SHP77 treated with DMSO at 0.1 percent for 48 hours (cell line): ENCODE measurements around the gene BLM.

Experiments
- DNase-seq: peaks from one replicate; lab custom pipeline; 2025; lab: John Stamatoyannopoulos, UW

The BLM gene

GRCh38 chr15:90691982-90692773 is 25.0 kb upstream of the BLM start:
- no peak for DNase-seq

- DNase-seq: no peak
Observed at GRCh38 chr15:90694987-90695386, 22.2 kb upstream of the BLM start.

GRCh38 chr15:90697175-90697574 is 20.0 kb upstream of the BLM start:
- no peak for DNase-seq

- no peak for DNase-seq
Observed at GRCh38 chr15:90698629-90699028, 18.5 kb upstream of the BLM start.

GRCh38 chr15:90701048-90701447 is 16.1 kb upstream of the BLM start:
- DNase-seq: no peak

GRCh38 chr15:90701880-90702630 is 15.1 kb upstream of the BLM start:
- no peak for DNase-seq

GRCh38 chr15:90703455-90703854 is 13.7 kb upstream of the BLM start:
- DNase-seq: no peak

GRCh38 chr15:90705212-90705611 is 11.9 kb upstream of the BLM start:
- DNase-seq: no peak

GRCh38 chr15:90706394-90707327 is 10.5 kb upstream of the BLM start:
- DNase-seq: no peak

GRCh38 chr15:90707489-90707888 is 9.7 kb upstream of the BLM start:
- no peak for DNase-seq

GRCh38 chr15:90708516-90708915 is 8.6 kb upstream of the BLM start:
- no peak for DNase-seq

GRCh38 chr15:90709278-90709677 is 7.9 kb upstream of the BLM start:
- no peak for DNase-seq

GRCh38 chr15:90710436-90711027 is 6.6 kb upstream of the BLM start:
- DNase-seq: no peak

GRCh38 chr15:90711418-90711824 is 5.7 kb upstream of the BLM start:
- no peak for DNase-seq

GRCh38 chr15:90711842-90712241 is 5.3 kb upstream of the BLM start:
- DNase-seq: no peak

GRCh38 chr15:90713081-90713480 is 4.1 kb upstream of the BLM start:
- no peak for DNase-seq

GRCh38 chr15:90716317-90716975 is 700 bp upstream of the BLM start:
- DNase-seq: no peak

GRCh38 chr15:90718232-90718631 is 1.1 kb downstream of the BLM start:
- no peak for DNase-seq

- no peak for DNase-seq
Observed at GRCh38 chr15:90720131-90720530, 3.0 kb downstream of the BLM start.

- no peak for DNase-seq
Observed at GRCh38 chr15:90729261-90729660, 12.1 kb downstream of the BLM start.

- no peak for DNase-seq
Observed at GRCh38 chr15:90730290-90730689, 13.1 kb downstream of the BLM start.
